ENCODE measurements around the gene CPA5.

DNA sequence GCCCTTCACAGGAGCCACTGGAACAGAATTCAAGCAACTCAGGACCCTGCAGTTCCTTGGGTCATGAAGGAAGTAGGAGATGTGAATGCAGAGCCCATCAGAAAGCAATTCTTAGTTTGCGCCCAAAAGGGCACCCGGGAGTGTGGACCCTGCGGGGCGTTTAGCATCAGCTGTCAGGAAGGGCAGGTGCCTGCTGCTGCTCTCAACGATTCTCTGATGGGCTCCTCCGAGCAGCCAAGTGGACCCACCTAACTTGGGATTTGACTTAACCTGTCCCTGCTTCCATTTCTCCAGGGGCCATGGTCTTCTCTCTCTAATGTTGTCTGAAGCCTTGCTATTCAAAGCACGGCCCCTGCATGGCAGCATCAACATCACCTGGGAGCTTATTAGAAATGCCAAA lies 17.1 kb downstream of the CPA5 start:
- TF ChIP-seq, protein P1, sequence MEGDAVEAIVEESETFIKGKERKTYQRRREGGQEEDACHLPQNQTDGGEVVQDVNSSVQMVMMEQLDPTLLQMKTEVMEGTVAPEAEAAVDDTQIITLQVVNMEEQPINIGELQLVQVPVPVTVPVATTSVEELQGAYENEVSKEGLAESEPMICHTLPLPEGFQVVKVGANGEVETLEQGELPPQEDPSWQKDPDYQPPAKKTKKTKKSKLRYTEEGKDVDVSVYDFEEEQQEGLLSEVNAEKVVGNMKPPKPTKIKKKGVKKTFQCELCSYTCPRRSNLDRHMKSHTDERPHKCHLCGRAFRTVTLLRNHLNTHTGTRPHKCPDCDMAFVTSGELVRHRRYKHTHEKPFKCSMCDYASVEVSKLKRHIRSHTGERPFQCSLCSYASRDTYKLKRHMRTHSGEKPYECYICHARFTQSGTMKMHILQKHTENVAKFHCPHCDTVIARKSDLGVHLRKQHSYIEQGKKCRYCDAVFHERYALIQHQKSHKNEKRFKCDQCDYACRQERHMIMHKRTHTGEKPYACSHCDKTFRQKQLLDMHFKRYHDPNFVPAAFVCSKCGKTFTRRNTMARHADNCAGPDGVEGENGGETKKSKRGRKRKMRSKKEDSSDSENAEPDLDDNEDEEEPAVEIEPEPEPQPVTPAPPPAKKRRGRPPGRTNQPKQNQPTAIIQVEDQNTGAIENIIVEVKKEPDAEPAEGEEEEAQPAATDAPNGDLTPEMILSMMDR (IDR thresholded peaks at IDR 0.05), result no peak
- TF ChIP-seq POLR2A (IDR thresholded peaks at IDR 0.05), result no peak

Measured in body of pancreas (tissue), 4 donors.